Esophagus squamous epithelium (tissue), 5 donors: ENCODE data around the gene NAT9. TPM values are rescaled to one million over a fixed set of nuclear protein-coding genes. Genes with fewer than 3 reads are reported as not detected.
A peak's percentile ranks its signal among the peaks of the same experiment; 100 is the strongest.

ENCODE experiments used
- DNase-seq: peaks from one replicate; lab custom pipeline; 2025; lab: John Stamatoyannopoulos, UW
- H3K27ac ChIP-seq, 4 donors: fragments of 200-600 bp; sonication (generic); one replicate each; pipeline ENCODE4 v1.5.1; 2016 to 2019; ENCODE audit warnings: mild to moderate bottlenecking in 1 of 4
- H3K27me3 ChIP-seq, 4 donors: fragments of 200-600 bp; sonication (generic); 1 replicate in 3 of 4; 2 replicates in 1 of 4; pipeline versions ENCODE4 v1.5.1 to v1.6.0; 2017 to 2021; ENCODE audit warnings: antibody characterized with exemption in 1 of 4
- H3K36me3 ChIP-seq, 3 donors: fragments of 200-600 bp; sonication (generic); one replicate each; pipeline ENCODE4 v1.5.1; 2016 to 2019
- H3K4me1 ChIP-seq, 3 donors: fragments of 200-600 bp; sonication (generic); one replicate each; pipeline ENCODE4 v1.5.1; 2017 to 2019
- H3K4me3 ChIP-seq, 4 donors: fragments of 200-600 bp; sonication (generic); 1 replicate in 3 of 4; 2 replicates in 1 of 4; pipeline ENCODE4 v1.5.1; 2016 to 2019; ENCODE audit warnings: mild to moderate bottlenecking in 2 of 4, moderate library complexity in 1 of 4
- H3K9me3 ChIP-seq, 3 donors: fragments of 200-600 bp; sonication (generic); one replicate each; pipeline ENCODE4 v1.5.1; 2016 to 2019
- CTCF ChIP-seq, 6 experiments: fragments of 450-650 bp in 4 of 6; fragments of 200-600 bp in 2 of 6; sonication (generic) in 2 of 6; IDR thresholded peaks; one replicate each; pipeline ENCODE4 v1.5.1; 2016 to 2019; ENCODE audit warnings: antibody characterized with exemption in 6 of 6, mild to moderate bottlenecking in 4 of 6, moderate library complexity in 4 of 6
- POLR2A ChIP-seq, 4 donors: fragments of 450-650 bp; IDR thresholded peaks; one replicate each; pipeline ENCODE4 v1.6.1; 2017; ENCODE audit warnings: antibody characterized with exemption in 4 of 4, mild to moderate bottlenecking in 4 of 4, moderate library complexity in 3 of 4
- WGBS, 2 donors: methylation state at CpG; one replicate each; pipeline ENCODE4 v1.1.5; 2018; 5-methylcytosine and 5-hydroxymethylcytosine counted together
- intact Hi-C: fragments of 100-400 bp; cut with DNase I; formaldehyde crosslinking; loops from one replicate; pipeline ENCODE4 v1.15.0; 2022
- total RNA-seq, 4 donors: library from RNA; depleted of rRNA; stranded (reverse); fragments of >200 nt; gene quantifications; one replicate each; pipeline ENCODE4 v1.1.0, GENCODE V29; 2016
- donor health status: DM: yes; HTN: yes; CAD: no.

Gene NAT9
- total RNA-seq, 4 donors from 2014 or later, result 17.3 to 29.8 (median 24.5) TPM

GRCh38 chr17:74756891-74757290 lies 19.3 kb downstream of the NAT9 start:
- peak overlapping the region; percentile 87 to 96 (median 90) for H3K27ac ChIP-seq
- intact Hi-C loops, result no loop called here
- H3K9me3 ChIP-seq, result no peaks in the 10 kb centered on the region
- H3K27me3 ChIP-seq, result no peaks in the 10 kb centered on the region
- no peak for DNase-seq
- no peak for TF ChIP-seq CTCF (IDR thresholded peaks at IDR 0.05)
- no peak for TF ChIP-seq POLR2A (IDR thresholded peaks at IDR 0.05)
- H3K4me1 ChIP-seq, result peaks cover 79 to 100% (median 91%) of the 10 kb centered on the region in 3 donors
- H3K36me3 ChIP-seq, result peaks cover 0 to 26% (median 0%) of the 10 kb centered on the region in 3 donors
- no CpG with 5 or more reads among the region's 3 CpGs for WGBS, 2 donors
- peak overlapping the region in 1 of 4 donors; percentile 47 for H3K4me3 ChIP-seq

DNA sequence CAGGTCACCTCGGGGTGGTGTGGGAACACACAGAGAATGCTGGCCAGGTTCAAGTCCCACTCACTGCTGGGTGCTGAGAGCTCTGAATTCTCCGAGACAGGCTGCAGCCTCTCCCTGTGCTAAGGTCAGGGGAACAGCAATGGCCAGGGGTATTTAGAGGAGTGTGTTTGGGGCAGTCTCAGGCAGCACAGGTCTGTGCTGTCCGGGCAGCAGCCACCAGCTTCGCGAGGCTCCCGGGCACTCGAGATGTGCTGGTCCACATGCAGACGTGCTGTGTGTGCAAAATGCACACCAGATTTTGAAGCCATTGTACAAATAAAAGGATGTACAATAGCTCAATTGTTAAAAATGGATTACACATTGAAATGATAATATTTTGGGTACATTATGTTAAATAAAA lies 20.6 kb downstream of the NAT9 start:
- intact Hi-C loops, result no loop called here
- Histone ChIP-seq H3K36me3 (peaks cover 0 to 22% (median 0%) of the 10 kb centered on the region in 3 donors), H3K9me3 (no peaks in the 10 kb centered on the region), H3K27ac (peak overlapping the region in 3 of 4 donors; percentile 93 to 96 (median 96)), H3K4me3 (no peak overlapping the region), H3K27me3 (no peaks in the 10 kb centered on the region), H3K4me1 (peaks cover 74 to 100% (median 89%) of the 10 kb centered on the region in 3 donors)
- 87 to 95% methylated on average over 2 to 7 of the region's 8 CpGs for WGBS, 2 donors
- no peak for DNase-seq
- no peak for TF ChIP-seq CTCF (IDR thresholded peaks at IDR 0.05)
- TF ChIP-seq POLR2A (IDR thresholded peaks at IDR 0.05), result no peak

- intact Hi-C loops, result no loop called here
- Histone ChIP-seq H3K36me3 (peaks cover 0 to 22% (median 0%) of the 10 kb centered on the region in 3 donors), H3K27ac (peak overlapping the region; percentile 21 to 96 (median 94)), H3K27me3 (no peaks in the 10 kb centered on the region), H3K4me1 (peaks cover 67 to 100% (median 82%) of the 10 kb centered on the region in 3 donors), H3K4me3 (no peak overlapping the region), H3K9me3 (no peaks in the 10 kb centered on the region)
- WGBS, 2 donors, result 80% methylated on average over 1 of the region's 3 CpGs
- DNase-seq, result no peak
- TF ChIP-seq CTCF (IDR thresholded peaks at IDR 0.05) (no peak), POLR2A (IDR thresholded peaks at IDR 0.05) (no peak)
Observed at GRCh38 chr17:74754832-74755231, 21.3 kb downstream of the NAT9 start.

GRCh38 chr17:74752822-74753401 lies 23.2 kb downstream of the NAT9 start:
- H3K27ac ChIP-seq, result peak overlapping the region; percentile 44 to 96 (median 94)
- H3K9me3 ChIP-seq, result no peaks in the 10 kb centered on the region
- H3K36me3 ChIP-seq, result peaks cover 0 to 22% (median 0%) of the 10 kb centered on the region in 3 donors
- intact Hi-C loops, result no loop called here
- peak overlapping the region in 1 of 4 donors; percentile 8 for H3K4me3 ChIP-seq
- peaks cover 49 to 95% (median 63%) of the 10 kb centered on the region in 3 donors for H3K4me1 ChIP-seq
- TF ChIP-seq POLR2A (IDR thresholded peaks at IDR 0.05) (no peak), CTCF (IDR thresholded peaks at IDR 0.05) (no peak)
- no peaks in the 10 kb centered on the region for H3K27me3 ChIP-seq
- no peak for DNase-seq
- WGBS, 2 donors, result 81 to 89% methylated on average over 5 to 7 of the region's 7 CpGs

GRCh38 chr17:74752415-74752814 lies 23.7 kb downstream of the NAT9 start:
- peak overlapping the region; percentile 12 to 96 (median 94) for H3K27ac ChIP-seq
- no peak for DNase-seq
- peaks cover 0 to 22% (median 0%) of the 10 kb centered on the region in 3 donors for H3K36me3 ChIP-seq
- peaks cover 49 to 95% (median 63%) of the 10 kb centered on the region in 3 donors for H3K4me1 ChIP-seq
- H3K4me3 ChIP-seq, result peak overlapping the region in 2 of 4 donors; percentile 95 to 99
- intact Hi-C loops, result no loop called here
- H3K9me3 ChIP-seq, result no peaks in the 10 kb centered on the region
- TF ChIP-seq CTCF (IDR thresholded peaks at IDR 0.05) (no peak), POLR2A (IDR thresholded peaks at IDR 0.05) (no peak)
- 86 to 87% methylated on average over 9 of the region's 9 CpGs for WGBS, 2 donors
- H3K27me3 ChIP-seq, result no peaks in the 10 kb centered on the region
